ENCODE results near the gene CATSPER3.

DNA sequence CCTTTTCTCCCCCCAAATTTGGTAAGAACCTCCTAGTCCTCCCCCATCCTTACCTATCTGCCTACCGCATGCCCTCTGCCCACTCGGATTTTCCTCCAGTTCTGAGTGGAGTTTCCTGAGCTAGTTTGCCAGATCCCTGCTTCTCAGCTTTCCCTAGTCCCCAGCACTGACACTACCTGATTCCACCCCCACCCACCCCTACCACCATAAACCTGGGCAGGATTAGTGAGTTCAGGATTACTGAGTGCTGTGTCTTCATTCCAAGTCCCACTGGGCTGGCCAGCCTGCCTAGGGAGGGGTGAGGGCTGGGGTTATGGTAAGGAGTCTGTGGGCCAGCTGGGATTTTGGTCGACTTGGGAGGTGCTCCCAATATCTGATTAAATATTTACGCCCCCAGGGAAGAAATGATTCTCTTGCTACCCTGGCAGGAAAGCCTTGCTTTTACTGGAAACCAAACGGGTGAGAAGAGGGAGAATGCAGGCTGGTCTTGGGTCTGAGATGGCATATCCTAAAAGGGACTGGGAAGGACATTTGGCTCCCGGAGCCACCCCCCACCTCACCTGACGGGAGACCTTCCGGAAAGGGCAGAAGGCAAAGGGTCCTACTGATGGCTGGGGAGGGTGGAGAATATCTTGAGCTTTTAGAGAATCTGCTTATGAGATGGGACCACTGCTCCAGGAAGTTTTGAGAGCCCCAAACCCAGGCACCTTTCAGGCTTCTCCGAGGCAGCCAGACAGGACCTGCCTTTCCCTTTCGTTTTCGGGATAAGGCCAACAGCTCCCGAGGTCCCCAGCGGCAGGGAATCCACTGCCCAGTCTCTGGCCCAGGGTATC is 62.6 kb downstream of the CATSPER3 start:
- TF ChIP-seq, protein P1, sequence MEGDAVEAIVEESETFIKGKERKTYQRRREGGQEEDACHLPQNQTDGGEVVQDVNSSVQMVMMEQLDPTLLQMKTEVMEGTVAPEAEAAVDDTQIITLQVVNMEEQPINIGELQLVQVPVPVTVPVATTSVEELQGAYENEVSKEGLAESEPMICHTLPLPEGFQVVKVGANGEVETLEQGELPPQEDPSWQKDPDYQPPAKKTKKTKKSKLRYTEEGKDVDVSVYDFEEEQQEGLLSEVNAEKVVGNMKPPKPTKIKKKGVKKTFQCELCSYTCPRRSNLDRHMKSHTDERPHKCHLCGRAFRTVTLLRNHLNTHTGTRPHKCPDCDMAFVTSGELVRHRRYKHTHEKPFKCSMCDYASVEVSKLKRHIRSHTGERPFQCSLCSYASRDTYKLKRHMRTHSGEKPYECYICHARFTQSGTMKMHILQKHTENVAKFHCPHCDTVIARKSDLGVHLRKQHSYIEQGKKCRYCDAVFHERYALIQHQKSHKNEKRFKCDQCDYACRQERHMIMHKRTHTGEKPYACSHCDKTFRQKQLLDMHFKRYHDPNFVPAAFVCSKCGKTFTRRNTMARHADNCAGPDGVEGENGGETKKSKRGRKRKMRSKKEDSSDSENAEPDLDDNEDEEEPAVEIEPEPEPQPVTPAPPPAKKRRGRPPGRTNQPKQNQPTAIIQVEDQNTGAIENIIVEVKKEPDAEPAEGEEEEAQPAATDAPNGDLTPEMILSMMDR (conservative IDR thresholded peaks at IDR 0.05; ENCODE audit: low read length) = no peak
- TF ChIP-seq EZH2phosphoT487 (IDR thresholded peaks at IDR 0.05; ENCODE audit: borderline replicate concordance) = no peak

Data from Loucy (cell line).